IMR-90 (cell line): ENCODE data around the gene PRR19. TPM values are rescaled to one million over a fixed set of nuclear protein-coding genes. Genes with fewer than 3 reads are reported as not detected.

Source experiments
- CEBPB ChIP-seq: IDR thresholded peaks from 2 replicates; pipeline ENCODE4 v1.6.1; 2012; ENCODE audit warnings: low read depth, low read length, improper control_type of control experiment
- CHD1 ChIP-seq: IDR thresholded peaks from 2 replicates; pipeline ENCODE4 v1.6.1; 2012; ENCODE audit warnings: low read depth, low read length, improper control_type of control experiment
- POLR2A ChIP-seq: IDR thresholded peaks from 2 replicates; pipeline ENCODE4 v1.6.1; 2012; ENCODE audit warnings: mild to moderate bottlenecking, low read depth, low read length
- RAD21 ChIP-seq: IDR thresholded peaks from 2 replicates; pipeline ENCODE4 v1.6.1; 2012; ENCODE audit warnings: low read length, improper control_type of control experiment
- RFX5 ChIP-seq: IDR thresholded peaks from 2 replicates; pipeline ENCODE4 v1.8.0; 2012; ENCODE audit warnings: low read depth, mild to moderate bottlenecking, low read length, moderate library complexity
- polyA plus RNA-seq, 3 experiments: library from polyadenylated mRNA; depleted of rRNA; stranded (reverse); fragments of >200 nt; gene quantifications; 2 replicates each; pipeline ENCODE4 v1.2.3, GENCODE V29; 2012; ENCODE audit warnings: low replicate concordance in 1 of 3
- total RNA-seq: library from RNA; depleted of rRNA; stranded (reverse); fragments of >200 nt; gene quantifications from 2 replicates; pipeline ENCODE4 v1.2.3, GENCODE V29; 2012
- TF ChIP-seq, protein P1 (sequence below): fragments of 150-350 bp; IDR thresholded peaks from 2 replicates; pipeline ENCODE4 v1.6.1; 2016; ENCODE audit warnings: low read depth, mild to moderate bottlenecking, low read length, moderate library complexity, borderline replicate concordance

PRR19 gene
- total and polyA plus RNA-seq, 2 of the 4 experiments (the other 2 are of a cell fraction), result 0.36 to 1.6 TPM

DNA sequence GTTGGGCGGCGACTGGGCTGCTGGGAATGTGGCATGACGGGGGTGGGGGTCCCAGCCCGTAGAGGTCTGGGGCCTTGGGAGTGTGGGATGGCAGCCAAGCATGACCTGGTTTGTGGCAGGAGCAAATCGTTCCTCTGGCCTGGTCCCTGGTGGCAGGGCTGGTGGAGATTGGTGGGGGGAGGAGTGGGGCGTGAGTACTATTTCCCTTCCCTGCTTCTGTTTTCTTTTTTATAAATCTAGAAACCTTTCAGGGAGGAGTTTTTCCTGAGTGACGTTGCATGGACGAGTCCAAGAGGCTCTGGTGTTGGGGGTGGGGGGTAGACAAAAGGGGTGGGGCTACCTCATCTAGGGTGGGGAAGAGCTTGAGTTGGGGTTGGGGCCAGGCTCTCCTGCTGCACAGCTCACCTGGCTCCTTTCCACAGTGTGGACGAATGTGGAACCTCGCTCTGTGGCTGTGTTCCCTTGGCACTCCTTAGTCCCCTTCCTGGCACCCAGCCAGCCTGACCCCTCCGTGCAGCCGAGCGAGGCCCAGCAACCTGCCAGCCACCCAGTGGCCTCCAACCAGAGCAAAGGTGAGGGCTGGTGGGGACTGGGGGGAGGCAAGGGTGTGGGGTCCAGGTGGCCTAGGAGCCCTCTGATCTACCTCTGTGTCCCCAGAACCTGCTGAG lies 15.4 kb upstream of the PRR19 start (continued):
- TF ChIP-seq, protein P1, sequence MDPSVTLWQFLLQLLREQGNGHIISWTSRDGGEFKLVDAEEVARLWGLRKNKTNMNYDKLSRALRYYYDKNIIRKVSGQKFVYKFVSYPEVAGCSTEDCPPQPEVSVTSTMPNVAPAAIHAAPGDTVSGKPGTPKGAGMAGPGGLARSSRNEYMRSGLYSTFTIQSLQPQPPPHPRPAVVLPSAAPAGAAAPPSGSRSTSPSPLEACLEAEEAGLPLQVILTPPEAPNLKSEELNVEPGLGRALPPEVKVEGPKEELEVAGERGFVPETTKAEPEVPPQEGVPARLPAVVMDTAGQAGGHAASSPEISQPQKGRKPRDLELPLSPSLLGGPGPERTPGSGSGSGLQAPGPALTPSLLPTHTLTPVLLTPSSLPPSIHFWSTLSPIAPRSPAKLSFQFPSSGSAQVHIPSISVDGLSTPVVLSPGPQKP, result no peak
- TF ChIP-seq RAD21 (no peak), CHD1 (no peak), POLR2A (no peak), CEBPB (no peak), RFX5 (no peak)
